ENCODE results near the gene ADAP1.
"Not testable (repeated sequence)": the region's sequence is repeated elsewhere in the genome, so short reads cannot be mapped to it uniquely, and the experiment has no call there.

The ADAP1 gene

GRCh38 chr7:963236-964078, 9.0 kb upstream of the ADAP1 start:
- Histone ChIP-seq H3K9ac (ENCODE audit: low read depth, low read length, poor library complexity, severe bottlenecking) (no peak overlapping the region), H3K9me2 (replicated peaks; ENCODE audit: low read depth, low read length) (no peaks in the 10 kb centered on the region), H3K36me3 (ENCODE audit: insufficient read depth, low read length) (peaks cover 16% of the 10 kb centered on the region; the same call in 1 of the 2 replicates), H3K4me2 (ENCODE audit: low read depth, low read length, poor library complexity, severe bottlenecking) (no peak overlapping the region), H4K20me1 (ENCODE audit: insufficient read depth, low read length, poor library complexity, severe bottlenecking) (no peaks in the 10 kb centered on the region), H3K27me3 (ENCODE audit: insufficient read depth, low read length, poor library complexity, severe bottlenecking) (no peaks in the 10 kb centered on the region), H3K79me2 (ENCODE audit: insufficient read depth, low read length) (peaks cover 3% of the 10 kb centered on the region; the same call in 1 of the 2 replicates), H3K4me3 (ENCODE audit: low read length, poor library complexity, severe bottlenecking) (no peak overlapping the region), H3K9me3 (ENCODE audit: insufficient read depth, low read depth, low read length) (no peaks in the 10 kb centered on the region), H3K4me1 (ENCODE audit: insufficient read depth, low read length, poor library complexity, severe bottlenecking) (no peaks in the 10 kb centered on the region), H3F3A (ENCODE audit: low read depth) (no peaks in the 10 kb centered on the region), H2AFZ (ENCODE audit: low read length) (no peak overlapping the region)
- TF ChIP-seq CTCF (conservative IDR thresholded peaks at IDR 0.05; ENCODE audit: low read length) (no peak), EZH2phosphoT487 (IDR thresholded peaks at IDR 0.05; ENCODE audit: borderline replicate concordance) (no peak)

GRCh38 chr7:962401-963081, 8.1 kb upstream of the ADAP1 start:
- no peak overlapping the region for H3K4me2 ChIP-seq (ENCODE audit: low read depth, low read length, poor library complexity, severe bottlenecking)
- H3K9me2 ChIP-seq (replicated peaks; ENCODE audit: low read depth, low read length) = no peaks in the 10 kb centered on the region
- H2AFZ ChIP-seq (ENCODE audit: low read length) = no peak overlapping the region
- H3K36me3 ChIP-seq (ENCODE audit: insufficient read depth, low read length) = peaks cover 7% of the 10 kb centered on the region; the same call in 1 of the 2 replicates
- H3K9ac ChIP-seq (ENCODE audit: low read depth, low read length, poor library complexity, severe bottlenecking) = no peak overlapping the region
- no peaks in the 10 kb centered on the region for H3K79me2 ChIP-seq (ENCODE audit: insufficient read depth, low read length)
- no peaks in the 10 kb centered on the region for H3K4me1 ChIP-seq (ENCODE audit: insufficient read depth, low read length, poor library complexity, severe bottlenecking)
- no peaks in the 10 kb centered on the region for H3K9me3 ChIP-seq (ENCODE audit: insufficient read depth, low read depth, low read length)
- H3F3A ChIP-seq (ENCODE audit: low read depth) = no peaks in the 10 kb centered on the region
- no peak for TF ChIP-seq CTCF (conservative IDR thresholded peaks at IDR 0.05; ENCODE audit: low read length)
- TF ChIP-seq EZH2phosphoT487 (IDR thresholded peaks at IDR 0.05; ENCODE audit: borderline replicate concordance) = no peak
- H3K27me3 ChIP-seq (ENCODE audit: insufficient read depth, low read length, poor library complexity, severe bottlenecking) = no peaks in the 10 kb centered on the region
- no peak overlapping the region for H3K4me3 ChIP-seq (ENCODE audit: low read length, poor library complexity, severe bottlenecking)
- no peaks in the 10 kb centered on the region for H4K20me1 ChIP-seq (ENCODE audit: insufficient read depth, low read length, poor library complexity, severe bottlenecking)

- H3K27me3 ChIP-seq (ENCODE audit: insufficient read depth, low read length, poor library complexity, severe bottlenecking) = no peaks in the 10 kb centered on the region
- TF ChIP-seq CTCF (conservative IDR thresholded peaks at IDR 0.05; ENCODE audit: low read length) = no peak
Measured at GRCh38 chr7:961546-962400, 7.3 kb upstream of the ADAP1 start.

GRCh38 chr7:960972-961371, 6.5 kb upstream of the ADAP1 start:
- not testable (repeated sequence) for H3K4me2 ChIP-seq (ENCODE audit: low read depth, low read length, poor library complexity, severe bottlenecking)

More at GRCh38 chr7:961546-962400, 7.3 kb upstream of the ADAP1 start:
- Histone ChIP-seq H3K4me2 (ENCODE audit: low read depth, low read length, poor library complexity, severe bottlenecking) (no peak overlapping the region), H3K9me2 (replicated peaks; ENCODE audit: low read depth, low read length) (no peaks in the 10 kb centered on the region), H3K36me3 (ENCODE audit: insufficient read depth, low read length) (no peaks in the 10 kb centered on the region; the same call in 1 of the 2 replicates), H3K79me2 (ENCODE audit: insufficient read depth, low read length) (no peaks in the 10 kb centered on the region), H3K4me1 (ENCODE audit: insufficient read depth, low read length, poor library complexity, severe bottlenecking) (no peaks in the 10 kb centered on the region), H4K20me1 (ENCODE audit: insufficient read depth, low read length, poor library complexity, severe bottlenecking) (no peaks in the 10 kb centered on the region), H3F3A (ENCODE audit: low read depth) (no peaks in the 10 kb centered on the region), H2AFZ (ENCODE audit: low read length) (no peak overlapping the region), H3K9ac (ENCODE audit: low read depth, low read length, poor library complexity, severe bottlenecking) (no peak overlapping the region), H3K9me3 (ENCODE audit: insufficient read depth, low read depth, low read length) (no peaks in the 10 kb centered on the region), H3K4me3 (ENCODE audit: low read length, poor library complexity, severe bottlenecking) (no peak overlapping the region)

More at GRCh38 chr7:960972-961371, 6.5 kb upstream of the ADAP1 start:
- H3K79me2 ChIP-seq (ENCODE audit: insufficient read depth, low read length); H3K9me3 ChIP-seq (ENCODE audit: insufficient read depth, low read depth, low read length); H2AFZ ChIP-seq (ENCODE audit: low read length); H3K27me3 ChIP-seq (ENCODE audit: insufficient read depth, low read length, poor library complexity, severe bottlenecking); H3K4me3 ChIP-seq (ENCODE audit: low read length, poor library complexity, severe bottlenecking); H3K9ac ChIP-seq (ENCODE audit: low read depth, low read length, poor library complexity, severe bottlenecking); H3K9me2 ChIP-seq (replicated peaks; ENCODE audit: low read depth, low read length); H3K36me3 ChIP-seq (ENCODE audit: insufficient read depth, low read length); H3F3A ChIP-seq (ENCODE audit: low read depth); H3K4me1 ChIP-seq (ENCODE audit: insufficient read depth, low read length, poor library complexity, severe bottlenecking); H4K20me1 ChIP-seq (ENCODE audit: insufficient read depth, low read length, poor library complexity, severe bottlenecking): not testable (repeated sequence)

Measured in Loucy (cell line).